ENCODE data around the gene MACROD1. TPM values are rescaled to one million over a fixed set of nuclear protein-coding genes. Genes with fewer than 3 reads are reported as not detected.

MACROD1 gene
- total and polyA plus RNA-seq, 10 of the 15 experiments (the other 5 are each of a cell fraction or from before 2014, with no cell fraction given): 1.2 to 22.7 (median 11.3) TPM; not detected in 1

- no peak for TF ChIP-seq SKIL (IDR thresholded peaks at IDR 0.05; ENCODE audit: low read depth, poor library complexity, severe bottlenecking)
- TF ChIP-seq NR2F1 (conservative IDR thresholded peaks at IDR 0.05): peak; percentile 77
- TF ChIP-seq NFXL1 (IDR thresholded peaks at IDR 0.05; ENCODE audit: borderline replicate concordance): no peak
- TF ChIP-seq, protein P1, sequence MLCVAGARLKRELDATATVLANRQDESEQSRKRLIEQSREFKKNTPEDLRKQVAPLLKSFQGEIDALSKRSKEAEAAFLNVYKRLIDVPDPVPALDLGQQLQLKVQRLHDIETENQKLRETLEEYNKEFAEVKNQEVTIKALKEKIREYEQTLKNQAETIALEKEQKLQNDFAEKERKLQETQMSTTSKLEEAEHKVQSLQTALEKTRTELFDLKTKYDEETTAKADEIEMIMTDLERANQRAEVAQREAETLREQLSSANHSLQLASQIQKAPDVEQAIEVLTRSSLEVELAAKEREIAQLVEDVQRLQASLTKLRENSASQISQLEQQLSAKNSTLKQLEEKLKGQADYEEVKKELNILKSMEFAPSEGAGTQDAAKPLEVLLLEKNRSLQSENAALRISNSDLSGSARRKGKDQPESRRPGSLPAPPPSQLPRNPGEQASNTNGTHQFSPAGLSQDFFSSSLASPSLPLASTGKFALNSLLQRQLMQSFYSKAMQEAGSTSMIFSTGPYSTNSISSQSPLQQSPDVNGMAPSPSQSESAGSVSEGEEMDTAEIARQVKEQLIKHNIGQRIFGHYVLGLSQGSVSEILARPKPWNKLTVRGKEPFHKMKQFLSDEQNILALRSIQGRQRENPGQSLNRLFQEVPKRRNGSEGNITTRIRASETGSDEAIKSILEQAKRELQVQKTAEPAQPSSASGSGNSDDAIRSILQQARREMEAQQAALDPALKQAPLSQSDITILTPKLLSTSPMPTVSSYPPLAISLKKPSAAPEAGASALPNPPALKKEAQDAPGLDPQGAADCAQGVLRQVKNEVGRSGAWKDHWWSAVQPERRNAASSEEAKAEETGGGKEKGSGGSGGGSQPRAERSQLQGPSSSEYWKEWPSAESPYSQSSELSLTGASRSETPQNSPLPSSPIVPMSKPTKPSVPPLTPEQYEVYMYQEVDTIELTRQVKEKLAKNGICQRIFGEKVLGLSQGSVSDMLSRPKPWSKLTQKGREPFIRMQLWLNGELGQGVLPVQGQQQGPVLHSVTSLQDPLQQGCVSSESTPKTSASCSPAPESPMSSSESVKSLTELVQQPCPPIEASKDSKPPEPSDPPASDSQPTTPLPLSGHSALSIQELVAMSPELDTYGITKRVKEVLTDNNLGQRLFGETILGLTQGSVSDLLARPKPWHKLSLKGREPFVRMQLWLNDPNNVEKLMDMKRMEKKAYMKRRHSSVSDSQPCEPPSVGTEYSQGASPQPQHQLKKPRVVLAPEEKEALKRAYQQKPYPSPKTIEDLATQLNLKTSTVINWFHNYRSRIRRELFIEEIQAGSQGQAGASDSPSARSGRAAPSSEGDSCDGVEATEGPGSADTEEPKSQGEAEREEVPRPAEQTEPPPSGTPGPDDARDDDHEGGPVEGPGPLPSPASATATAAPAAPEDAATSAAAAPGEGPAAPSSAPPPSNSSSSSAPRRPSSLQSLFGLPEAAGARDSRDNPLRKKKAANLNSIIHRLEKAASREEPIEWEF (IDR thresholded peaks at IDR 0.05; ENCODE audit: insufficient replicate concordance, low read depth, low read length): no peak
- TF ChIP-seq RB1 (IDR thresholded peaks at IDR 0.05; ENCODE audit: borderline replicate concordance): peak; percentile 51; the same call in 1 of the 2 replicates
- TF ChIP-seq LARP7 (IDR thresholded peaks at IDR 0.05): peak; percentile 76
- TF ChIP-seq BRCA1 (IDR thresholded peaks at IDR 0.05; ENCODE audit: low read depth, low read length): no peak
- no peak for TF ChIP-seq ESRRA (IDR thresholded peaks at IDR 0.05; ENCODE audit: low read length)
- no peak for TF ChIP-seq PAX5 (IDR thresholded peaks at IDR 0.05; ENCODE audit: borderline replicate concordance, low read depth, low read length)
- TF ChIP-seq RAD21 (IDR thresholded peaks at IDR 0.05; ENCODE audit: insufficient read depth, low read depth, low read length): no peak
- no peak for TF ChIP-seq RELB (IDR thresholded peaks at IDR 0.05; ENCODE audit: low read depth)
- TF ChIP-seq NFIC (IDR thresholded peaks at IDR 0.05; ENCODE audit: low read depth, low read length): no peak
- no peak for TF ChIP-seq FOXM1 (IDR thresholded peaks at IDR 0.05; ENCODE audit: low read depth, low read length)
- peak; percentile 73 for TF ChIP-seq MAX (IDR thresholded peaks at IDR 0.05; ENCODE audit: low read depth, low read length)
- TF ChIP-seq TAF1 (IDR thresholded peaks at IDR 0.05; ENCODE audit: borderline replicate concordance, low read depth, low read length): no peak
- no peak for TF ChIP-seq BMI1 (IDR thresholded peaks at IDR 0.05; ENCODE audit: borderline replicate concordance)
- TF ChIP-seq, protein P2, sequence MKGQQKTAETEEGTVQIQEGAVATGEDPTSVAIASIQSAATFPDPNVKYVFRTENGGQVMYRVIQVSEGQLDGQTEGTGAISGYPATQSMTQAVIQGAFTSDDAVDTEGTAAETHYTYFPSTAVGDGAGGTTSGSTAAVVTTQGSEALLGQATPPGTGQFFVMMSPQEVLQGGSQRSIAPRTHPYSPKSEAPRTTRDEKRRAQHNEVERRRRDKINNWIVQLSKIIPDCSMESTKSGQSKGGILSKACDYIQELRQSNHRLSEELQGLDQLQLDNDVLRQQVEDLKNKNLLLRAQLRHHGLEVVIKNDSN (IDR thresholded peaks at IDR 0.05; ENCODE audit: borderline replicate concordance, extremely low read length, insufficient read depth, low read depth, low read length): peak; percentile 32
- TF ChIP-seq ZNF274 (IDR thresholded peaks at IDR 0.05; ENCODE audit: insufficient read depth, insufficient read length): no peak
- TF ChIP-seq MTA2 (IDR thresholded peaks at IDR 0.05; ENCODE audit: low read depth): no peak
Observed at GRCh38 chr11:64165842-64166635, at the start of gene MACROD1 (continued).

Data from GM12878 (cell line).